Left cardiac atrium (tissue), 4 donors: ENCODE data around the gene PCID2. TPM values are rescaled to one million over a fixed set of nuclear protein-coding genes. Genes with fewer than 3 reads are reported as not detected.

ENCODE experiments used
- ATAC-seq, 2 donors: fragments of 200-7000 bp; cut with Tn5 transposase; one replicate each; pipeline ENCODE4 v1.9.1; 2020; ENCODE audit warnings: mild to moderate bottlenecking in 2 of 2, moderate library complexity in 2 of 2
- DNase-seq: peaks from one replicate; pipeline ENCODE4 v3.0.0-alpha.2; 2020
- intact Hi-C, 2 donors: fragments of 100-400 bp; cut with DNase I; formaldehyde crosslinking; loops; one replicate each; pipeline versions ENCODE4 v1.14.1 to v1.15.1; 2022 to 2023
- total RNA-seq, 2 donors: library from RNA; stranded (reverse); fragmentation: NEBNext Ultra II Directional; extraction: Animal tissue kit (Norgen Biotek cat#: 25700); gene quantifications; one replicate each; pipeline ENCODE4 v1.2.1, GENCODE V29; 2021
- donor health status: DM: no; HTN: yes; CAD: no.
- donor health status: DM: no; HTN: yes; CAD: no; lungs with severe emphysema.
- donor health status: DM: yes; HTN: yes; CAD: no.
- donor health status: Dilated cardiomyopathy.

Gene PCID2
- total RNA-seq, 2 donors from 2014 or later, result 38.3 to 39.9 TPM

DNA sequence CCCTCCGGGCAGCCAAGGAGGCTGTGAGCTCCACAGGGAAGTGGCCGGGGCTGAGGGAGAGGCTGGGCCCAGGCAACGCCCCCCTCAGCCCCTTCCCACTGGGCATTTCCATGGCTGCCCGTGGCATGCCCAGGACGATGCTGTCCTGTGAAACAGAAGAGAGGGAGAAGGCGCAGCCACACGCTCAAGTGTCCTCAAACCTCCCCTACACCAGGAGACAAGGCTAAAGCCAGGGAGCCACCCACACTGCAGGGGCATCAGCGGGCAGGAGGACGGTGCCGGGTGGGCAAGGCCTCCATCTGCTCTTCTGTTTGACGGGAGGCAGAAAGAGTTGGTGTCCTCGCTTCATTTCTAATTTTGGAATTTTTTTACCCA is 64.2 kb downstream of the PCID2 start:
- intact Hi-C loops, result no loop called here
- DNase-seq (no peak), ATAC-seq (no peak)

DNA sequence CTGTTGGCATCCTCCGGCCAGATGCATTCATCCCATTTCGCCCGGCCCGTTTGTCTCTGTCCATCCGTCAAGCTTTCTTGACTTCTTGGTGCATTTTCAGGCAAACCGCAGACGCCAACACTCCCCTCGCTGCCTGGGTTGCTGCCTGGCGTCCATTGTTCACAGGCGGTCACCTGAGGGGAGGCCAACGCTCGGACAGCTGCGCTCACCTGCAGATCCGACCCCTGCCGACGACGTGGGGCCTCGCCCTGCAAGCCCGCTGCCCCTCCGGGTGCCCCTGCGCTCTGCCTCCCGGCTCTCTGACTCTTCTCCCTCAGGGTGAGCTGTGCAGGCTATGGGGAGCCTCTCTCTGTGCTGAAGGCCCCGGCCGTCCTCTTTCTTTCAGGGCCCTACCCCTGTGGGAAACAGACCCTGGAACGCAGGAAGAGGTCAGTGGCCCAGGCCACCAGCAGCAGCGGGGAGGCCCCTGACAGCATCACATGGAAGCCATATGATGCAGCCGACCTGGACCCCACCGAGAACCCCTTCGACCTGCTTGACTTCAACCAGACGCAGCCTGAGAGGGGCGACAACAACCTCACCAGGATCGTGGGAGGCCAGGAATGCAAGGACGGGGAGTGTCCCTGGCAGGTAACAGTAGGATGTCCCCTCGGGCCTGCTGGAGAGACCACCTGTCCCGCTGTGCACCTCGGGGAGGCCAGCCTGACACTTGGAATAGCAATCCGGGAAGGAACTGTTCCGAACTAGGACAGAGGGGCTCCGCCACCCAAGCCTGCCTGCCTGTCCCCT is 64.8 kb downstream of the PCID2 start:
- ATAC-seq, result no peak
- intact Hi-C loops, result no loop called here
- DNase-seq, result no peak

DNA sequence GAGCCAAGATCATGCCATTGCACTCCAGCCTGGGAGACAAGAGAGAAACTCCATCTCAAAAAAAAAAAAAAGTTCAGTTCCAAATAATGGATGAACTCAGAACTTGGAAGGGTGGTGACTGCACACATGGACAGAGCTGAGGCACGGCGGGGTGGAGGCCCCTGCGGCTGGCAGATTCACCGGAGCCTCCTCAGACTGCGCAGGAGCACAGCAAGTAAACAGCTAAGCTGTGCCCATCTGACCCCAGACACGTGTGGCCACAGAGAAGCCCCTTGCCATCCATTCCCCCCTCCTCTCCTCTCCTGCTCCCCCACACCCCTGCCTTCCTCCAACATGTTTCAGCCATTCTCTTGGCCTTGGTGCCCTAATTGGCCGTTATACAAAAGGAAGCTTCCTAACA is 65.6 kb downstream of the PCID2 start:
- intact Hi-C loops, result no loop called here
- DNase-seq, result no peak
- no peak for ATAC-seq

GRCh38 chr13:113141601-113141970 is 66.9 kb downstream of the PCID2 start:
- intact Hi-C loops, result no loop called here
- DNase-seq, result no peak
- no peak for ATAC-seq

- DNase-seq, result no peak
- no peak for ATAC-seq
- intact Hi-C loops, result no loop called here
Measured at GRCh38 chr13:113140677-113141600, 67.5 kb downstream of the PCID2 start.

- DNase-seq (no peak), ATAC-seq (no peak)
- intact Hi-C loops, result no loop called here
Measured at GRCh38 chr13:113139577-113139976, 68.9 kb downstream of the PCID2 start.

DNA sequence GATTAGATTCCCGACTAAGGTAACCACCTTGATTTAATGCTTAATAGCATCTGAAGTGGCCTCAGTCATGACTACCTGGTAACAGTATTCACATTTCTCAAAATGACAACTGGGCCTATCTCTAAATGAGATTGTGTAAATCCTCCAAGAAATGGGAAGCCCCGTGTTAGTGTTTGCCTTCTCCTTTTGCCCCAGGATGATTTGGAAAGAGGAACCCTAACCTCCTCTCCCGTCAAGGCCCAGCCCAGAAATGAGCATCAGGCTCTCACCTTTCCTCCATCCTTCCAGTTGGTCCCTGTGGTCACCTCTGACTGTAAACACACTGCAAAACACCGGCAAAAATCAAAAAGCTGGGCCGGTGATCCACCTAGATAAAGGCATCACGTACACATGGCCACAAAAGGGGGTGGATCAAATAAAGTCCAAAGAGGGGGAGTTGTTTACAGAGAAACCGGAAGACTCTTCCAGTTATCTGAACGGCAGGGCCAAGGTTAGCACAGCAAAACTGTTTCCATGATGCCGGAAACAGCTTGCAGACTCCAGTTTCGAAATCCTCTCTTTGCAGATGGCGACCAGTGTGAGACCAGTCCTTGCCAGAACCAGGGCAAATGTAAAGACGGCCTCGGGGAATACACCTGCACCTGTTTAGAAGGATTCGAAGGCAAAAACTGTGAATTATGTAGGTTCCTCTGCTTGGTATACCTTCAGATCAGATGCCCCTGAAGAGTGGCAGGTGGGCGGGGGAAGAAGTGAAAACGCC is 69.5 kb downstream of the PCID2 start:
- ATAC-seq, result no peak
- DNase-seq, result no peak
- intact Hi-C loops, result no loop called here

- ATAC-seq, result no peak
- DNase-seq, result peak; percentile 4
- intact Hi-C loops, result no loop called here
Measured at GRCh38 chr13:113137691-113138298, 70.7 kb downstream of the PCID2 start.

GRCh38 chr13:113135281-113135760 is 73.1 kb downstream of the PCID2 start:
- intact Hi-C loops, result no loop called here
- DNase-seq (no peak), ATAC-seq (no peak)

GRCh38 chr13:113129921-113130750 is 78.3 kb downstream of the PCID2 start:
- peak; percentile 66 for DNase-seq
- peak; percentile 74 to 89 for ATAC-seq
- intact Hi-C loops, result no loop called here

- ATAC-seq (peak in 1 of 2 donors; percentile 42), DNase-seq (no peak)
- intact Hi-C loops, result no loop called here
Measured at GRCh38 chr13:113129480-113129879, 79.0 kb downstream of the PCID2 start.

Other genes with a start within 250 kb of the PCID2 start
- 10 to 100 TPM; 39.1 to 41.6 TPM for gene MCF2L, start 239.5 kb downstream of the PCID2 start, total RNA-seq
- gene F7, start 102.9 kb downstream of the PCID2 start, total RNA-seq, result under 1 TPM; 0.16 to 0.29 TPM
- gene F10, start 85.9 kb downstream of the PCID2 start, total RNA-seq, result 10 to 100 TPM; 17.5 to 19.6 TPM
- not detected for gene PROZ, start 50.0 kb downstream of the PCID2 start, total RNA-seq
- gene CUL4A, start 944 bp upstream of the PCID2 start, total RNA-seq, result 10 to 100 TPM; 73.9 to 86.2 TPM
- gene LAMP1, start 88.6 kb upstream of the PCID2 start, total RNA-seq, result 100 to 1,000 TPM; 122 to 128 TPM
- gene GRTP1, start 155.5 kb upstream of the PCID2 start, total RNA-seq, result 1 to 10 TPM; 1.5 to 1.8 TPM
- 100 to 1,000 TPM; 241 to 245 TPM for gene ADPRHL1, start 244.8 kb upstream of the PCID2 start, total RNA-seq